Kidney tubule cell (primary cell): Measurements from ENCODE around the gene CARS1.

Source experiments
- DNase-seq: peaks from one replicate; pipeline ENCODE4 v3.0.0-alpha.2; 2018; ENCODE audit warnings: low spot score

CARS1 gene

DNA sequence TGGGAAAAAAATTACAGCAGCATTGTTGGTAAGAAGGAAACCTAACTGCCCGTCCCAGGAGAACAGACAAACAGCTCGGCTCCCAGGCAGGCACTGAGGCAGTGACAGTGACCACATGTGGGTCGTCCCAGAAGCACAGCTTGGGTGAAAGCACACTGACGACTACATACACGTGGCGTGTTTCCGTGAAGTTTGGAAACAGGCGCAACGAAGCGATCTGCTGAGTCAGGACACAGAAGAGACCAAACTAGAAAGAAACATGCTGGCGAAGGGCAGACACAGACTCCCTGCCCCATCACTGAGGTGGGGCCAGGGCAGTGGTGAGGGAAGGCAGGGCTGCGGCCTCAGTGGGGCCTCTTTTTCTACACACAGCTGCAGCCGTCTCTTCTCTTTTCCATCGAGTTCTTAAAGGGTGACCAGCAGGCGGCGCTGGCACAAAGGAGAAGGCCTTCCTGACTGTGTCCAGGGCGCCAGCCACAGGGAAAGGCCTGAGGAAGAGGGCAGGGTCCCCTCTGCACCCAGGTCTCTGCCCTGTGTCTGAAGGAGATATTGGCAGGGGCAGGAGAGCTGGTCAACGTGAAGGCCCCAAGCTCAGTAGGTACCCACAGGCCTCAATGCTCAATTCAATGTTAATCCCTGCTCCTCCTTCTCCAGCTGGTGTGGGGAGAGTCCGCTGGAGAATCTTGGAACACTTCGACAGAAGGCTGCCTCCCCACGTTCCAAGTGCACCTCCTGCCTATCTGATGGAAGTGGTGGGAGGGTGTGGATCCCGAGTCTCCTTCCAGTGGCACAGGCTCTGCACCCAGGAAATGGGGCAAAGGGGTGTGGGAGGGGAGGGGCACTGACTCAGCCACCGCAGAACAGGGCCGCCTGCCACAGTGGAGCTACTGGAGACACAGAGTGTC lies 19.9 kb downstream of the CARS1 start:
- DNase-seq, result peak; percentile 71

DNA sequence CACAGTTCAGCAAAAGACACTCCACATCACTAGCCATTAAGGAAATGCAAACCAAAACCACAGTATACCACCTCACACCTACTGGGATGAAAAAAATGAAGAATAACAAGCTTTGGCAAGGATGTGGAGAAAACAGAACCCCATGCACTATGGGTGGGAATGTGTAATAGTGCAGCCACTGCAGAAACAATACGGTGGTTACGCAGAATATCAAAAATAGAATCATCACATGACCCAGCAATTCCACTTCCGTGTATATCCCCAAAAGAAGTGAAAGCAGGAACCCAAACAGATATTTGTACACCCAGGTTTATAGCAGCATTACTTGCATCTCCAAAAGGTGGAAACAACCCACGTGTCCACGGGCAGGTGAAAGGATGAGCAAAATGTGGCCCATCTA lies 20.8 kb downstream of the CARS1 start:
- DNase-seq, result no peak

DNA sequence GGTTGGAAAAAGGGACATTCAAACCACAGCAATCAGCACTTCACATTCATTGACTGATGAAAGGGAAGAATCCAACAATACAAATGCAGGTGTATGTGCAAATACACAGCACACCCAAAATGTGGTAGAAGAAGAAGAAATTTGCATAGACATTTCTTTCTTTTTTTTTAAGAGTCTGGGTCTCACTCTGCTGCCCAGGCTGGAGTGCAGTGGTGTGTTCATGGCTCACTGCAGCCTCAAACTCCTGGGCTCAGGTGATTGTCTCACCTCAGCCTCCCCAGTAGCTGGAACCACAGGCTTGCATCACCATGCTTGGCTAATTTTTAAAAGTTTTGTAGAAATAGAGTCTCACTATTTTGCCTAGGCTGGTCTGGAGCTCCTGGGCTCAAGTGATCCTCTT lies 21.9 kb downstream of the CARS1 start:
- peak; percentile 19 for DNase-seq

DNA sequence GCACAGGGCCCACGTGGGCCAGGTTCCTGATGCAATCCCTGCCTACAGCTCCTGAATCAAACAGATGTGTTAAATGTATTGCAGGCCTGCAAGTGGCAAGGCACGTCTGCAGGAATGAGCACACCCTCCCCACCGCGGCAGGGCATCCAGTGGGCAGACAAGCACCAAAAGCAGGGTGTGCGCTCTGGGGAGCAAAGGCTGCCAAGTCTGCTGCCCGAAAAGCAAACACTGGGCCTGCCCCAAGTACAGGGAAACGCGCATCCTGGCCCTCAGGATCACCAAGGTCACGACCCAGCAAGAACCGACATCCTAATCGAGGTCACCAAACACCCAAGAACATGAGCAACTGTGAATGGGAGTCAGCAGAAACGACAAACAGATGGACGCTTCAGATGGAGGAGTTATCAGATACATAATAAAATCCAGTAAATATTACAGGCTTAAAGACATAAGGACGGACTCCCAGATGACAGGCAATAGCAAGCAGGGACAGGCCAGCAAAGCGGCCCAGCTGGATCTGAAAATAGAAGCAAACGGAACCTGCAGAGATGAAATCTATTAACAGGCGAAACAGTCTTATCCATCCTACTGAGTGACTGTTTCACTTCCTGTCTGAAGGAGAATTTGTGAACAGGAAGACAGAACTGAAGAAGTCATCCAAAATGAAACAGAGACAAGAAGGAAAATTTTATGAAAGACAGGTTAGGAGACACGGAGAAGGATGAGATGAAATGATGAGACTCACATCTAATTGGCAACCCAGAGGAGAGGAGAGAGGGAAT lies 26.7 kb downstream of the CARS1 start:
- DNase-seq, result no peak

DNA sequence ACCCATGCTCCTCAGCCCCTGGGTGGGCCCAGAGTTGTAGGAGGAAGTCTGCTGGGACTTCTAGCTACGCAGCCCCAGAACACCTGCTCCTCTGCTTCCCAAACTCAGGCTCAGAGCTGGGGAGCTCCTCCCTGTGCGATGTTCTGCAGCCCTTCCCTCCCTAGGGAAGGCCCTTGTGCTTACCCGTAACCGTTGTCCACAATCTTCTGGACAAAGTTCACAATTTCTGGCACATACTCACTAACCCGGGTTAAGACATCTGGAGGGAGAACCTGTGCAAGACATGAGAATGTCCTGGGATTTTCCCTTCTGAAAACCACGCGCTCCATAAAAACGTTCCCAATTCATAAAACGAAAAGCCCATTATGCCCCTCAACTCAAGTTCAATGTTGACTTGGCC lies 28.4 kb downstream of the CARS1 start:
- DNase-seq, result no peak

DNA sequence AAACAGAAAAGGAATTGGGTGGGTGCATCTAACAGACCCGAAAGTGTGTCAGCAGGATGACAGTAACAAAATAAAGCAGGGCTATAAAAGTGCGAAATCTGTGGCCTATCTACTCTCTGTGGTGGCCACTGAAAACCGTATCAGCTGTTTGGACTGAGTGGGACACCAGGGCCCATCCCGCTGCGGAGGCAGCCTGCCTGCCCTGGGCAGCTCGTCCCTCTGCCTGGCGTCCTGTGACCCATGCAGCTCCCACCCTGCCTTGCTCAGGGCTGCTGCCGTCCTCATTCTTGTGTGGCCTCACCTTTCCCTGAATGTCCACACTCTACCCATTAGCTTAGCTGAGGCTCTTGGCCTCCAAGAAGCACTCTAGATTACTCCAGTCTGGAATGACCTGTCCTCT lies 30.4 kb downstream of the CARS1 start:
- no peak for DNase-seq

DNA sequence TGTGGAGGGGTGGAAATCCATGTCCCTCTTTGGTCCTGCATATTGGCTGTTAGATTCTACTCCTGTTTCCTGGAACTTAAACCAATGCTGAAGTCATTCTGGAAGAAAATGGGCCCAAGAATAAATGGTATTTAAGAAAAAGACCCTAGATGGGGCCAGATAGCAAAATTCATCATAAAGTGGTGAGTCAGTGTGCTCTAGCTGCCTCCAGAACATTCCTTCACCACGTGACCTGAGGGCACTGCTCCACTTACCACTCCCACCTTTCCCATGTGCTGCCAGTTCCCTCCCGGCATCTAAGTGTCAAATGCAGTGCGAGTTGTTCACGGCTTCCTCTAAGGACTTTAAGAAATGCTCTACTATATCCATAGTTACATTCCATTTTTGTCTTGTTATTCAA lies 34.2 kb downstream of the CARS1 start:
- DNase-seq, result peak; percentile 55

DNA sequence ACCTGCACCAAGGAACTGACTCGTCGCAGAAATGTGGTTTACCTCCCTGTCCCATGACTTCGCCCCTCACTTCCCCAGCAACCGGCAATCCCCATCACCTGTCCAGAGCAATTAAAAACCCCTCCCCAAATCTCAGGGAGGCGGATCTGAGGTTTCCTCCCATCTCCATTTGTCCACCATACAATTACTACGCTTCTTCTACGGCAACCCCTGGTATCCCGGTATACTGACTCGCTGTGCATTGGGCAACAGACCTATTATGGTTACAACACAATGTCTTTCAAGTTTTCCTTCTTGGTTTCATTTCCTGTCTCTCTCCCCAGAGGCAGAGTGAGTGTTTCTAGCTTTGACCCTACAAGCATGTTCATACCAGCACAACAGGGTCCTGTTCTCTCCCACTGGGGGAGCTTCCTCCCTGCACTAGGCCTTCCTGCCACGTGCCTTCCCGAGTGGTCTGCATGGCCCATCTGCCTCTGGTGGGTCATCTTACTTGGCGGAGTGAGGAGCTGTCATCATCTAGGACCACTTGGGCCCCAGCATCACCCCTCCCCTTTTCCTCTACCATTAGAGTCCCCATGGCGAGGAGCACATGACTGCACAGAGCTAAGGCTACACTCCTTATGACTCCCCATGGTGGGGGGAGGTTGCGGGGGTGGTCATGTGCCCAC lies 34.8 kb downstream of the CARS1 start:
- DNase-seq, result peak; percentile 65

DNA sequence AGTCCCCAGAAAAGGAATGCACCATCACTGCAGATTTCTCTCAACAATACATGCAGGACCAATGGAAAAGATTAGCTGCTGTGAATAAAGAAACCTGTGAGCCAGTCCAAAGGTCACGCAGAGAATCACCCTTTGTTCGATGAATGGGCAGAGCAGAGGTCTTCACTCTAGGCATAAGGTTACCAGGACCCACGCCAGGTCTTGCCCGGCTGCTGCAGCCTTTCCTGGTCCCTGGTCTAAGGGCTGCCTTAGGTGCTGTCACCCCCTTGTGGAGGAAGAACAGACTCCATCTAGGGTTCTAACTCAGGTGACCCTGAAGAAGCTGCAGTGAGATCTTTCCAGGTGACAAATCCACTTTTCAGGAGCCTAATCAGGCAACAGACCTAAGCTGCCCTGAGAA lies 36.1 kb downstream of the CARS1 start:
- DNase-seq, result peak; percentile 65

DNA sequence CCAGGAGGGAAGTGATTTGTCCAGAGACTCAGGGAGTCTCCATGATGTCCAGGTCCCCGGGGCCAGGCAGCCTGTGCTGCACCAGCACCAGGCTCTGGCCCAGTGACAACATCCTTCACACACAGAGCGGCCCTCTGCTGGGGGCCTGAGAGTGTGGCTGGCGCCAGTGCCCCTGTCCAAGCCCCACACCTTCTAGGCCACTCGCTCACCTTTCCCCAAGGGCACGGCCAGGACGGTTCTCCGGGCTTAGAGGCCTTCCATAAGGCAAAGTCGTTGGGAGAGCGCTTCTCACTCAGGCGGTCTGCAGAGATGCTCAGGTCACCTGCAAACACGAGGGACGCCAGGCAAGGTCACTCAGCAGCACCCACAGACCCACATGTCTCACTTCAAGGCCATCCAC lies 37.2 kb downstream of the CARS1 start:
- DNase-seq, result no peak

DNA sequence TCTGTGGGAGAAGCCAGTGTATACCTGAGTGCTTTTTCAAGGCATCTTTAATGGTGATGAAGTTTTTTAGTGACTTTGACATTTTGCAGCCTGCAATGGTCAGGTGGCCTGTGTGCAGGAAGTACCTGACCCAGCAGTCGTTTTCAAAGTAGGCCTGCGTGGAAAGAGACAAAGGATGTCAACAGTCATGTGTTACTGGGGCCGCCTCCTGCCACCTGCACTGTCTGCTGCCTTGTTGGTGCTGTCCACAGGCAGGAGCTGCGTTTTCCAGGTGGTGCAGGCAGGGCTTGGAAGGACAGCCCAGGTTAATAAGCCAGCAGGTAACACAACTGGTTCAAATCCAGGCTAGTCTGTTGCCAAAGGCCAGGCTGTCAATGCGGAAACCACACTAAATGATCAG lies 38.6 kb downstream of the CARS1 start:
- no peak for DNase-seq

DNA sequence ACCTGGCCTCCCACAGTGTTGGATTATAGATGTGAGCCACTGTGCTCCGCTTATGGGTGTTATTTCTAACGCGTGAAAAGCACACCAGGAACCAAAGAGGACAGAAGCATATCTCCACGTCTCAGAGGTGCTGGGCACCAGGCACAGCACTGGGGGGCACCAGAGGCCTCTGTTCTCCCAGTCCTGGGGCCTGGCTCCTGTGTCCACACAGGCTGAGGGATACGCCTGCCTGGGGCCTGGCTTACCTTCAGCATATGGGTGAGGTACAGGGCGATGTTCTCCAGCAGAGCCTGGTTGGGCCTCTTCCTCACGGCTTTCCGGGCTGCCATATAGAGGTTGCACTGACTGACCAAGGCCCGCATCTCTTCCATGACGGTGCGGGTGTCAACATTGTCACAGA lies 40.4 kb downstream of the CARS1 start:
- no peak for DNase-seq

DNA sequence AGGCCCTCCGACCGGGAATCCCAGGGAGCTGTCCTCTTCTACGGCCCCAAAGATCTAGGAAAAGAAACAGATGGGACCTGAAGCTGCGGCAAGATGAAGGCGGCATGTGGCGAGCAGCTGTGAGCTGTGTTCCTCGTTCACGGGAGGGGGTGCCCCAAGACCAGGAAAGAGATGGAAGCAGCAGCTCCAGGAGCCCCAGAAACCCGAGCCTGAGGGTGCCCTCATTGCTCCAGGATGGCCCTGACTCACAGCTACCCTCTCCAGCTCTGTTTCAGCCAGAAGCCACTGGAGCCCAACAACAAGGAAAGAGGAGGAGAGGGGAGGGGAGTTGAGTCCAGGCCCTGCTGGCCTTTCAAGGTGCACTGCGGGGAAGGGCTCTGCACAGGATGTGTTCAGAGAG lies 41.4 kb downstream of the CARS1 start:
- DNase-seq, result no peak

DNA sequence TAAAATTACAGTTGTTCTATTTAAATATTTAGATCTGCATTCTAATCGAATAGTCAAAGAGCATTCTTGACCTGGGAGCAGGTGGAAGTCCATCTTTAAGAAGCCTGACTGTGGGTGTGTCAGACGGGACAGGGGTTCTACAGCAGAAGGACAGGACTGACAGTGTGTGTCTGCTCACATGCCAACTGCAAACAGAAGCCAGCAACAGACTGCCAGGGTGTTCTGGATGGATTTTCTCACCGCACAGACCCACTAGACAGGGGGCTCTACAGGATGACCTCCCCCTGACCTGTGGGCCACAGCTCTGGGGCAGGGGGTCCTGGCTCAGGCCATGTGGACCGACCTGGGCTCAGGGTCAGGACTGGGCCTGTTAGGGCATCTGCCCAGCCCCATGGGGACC lies 42.3 kb downstream of the CARS1 start:
- no peak for DNase-seq

DNA sequence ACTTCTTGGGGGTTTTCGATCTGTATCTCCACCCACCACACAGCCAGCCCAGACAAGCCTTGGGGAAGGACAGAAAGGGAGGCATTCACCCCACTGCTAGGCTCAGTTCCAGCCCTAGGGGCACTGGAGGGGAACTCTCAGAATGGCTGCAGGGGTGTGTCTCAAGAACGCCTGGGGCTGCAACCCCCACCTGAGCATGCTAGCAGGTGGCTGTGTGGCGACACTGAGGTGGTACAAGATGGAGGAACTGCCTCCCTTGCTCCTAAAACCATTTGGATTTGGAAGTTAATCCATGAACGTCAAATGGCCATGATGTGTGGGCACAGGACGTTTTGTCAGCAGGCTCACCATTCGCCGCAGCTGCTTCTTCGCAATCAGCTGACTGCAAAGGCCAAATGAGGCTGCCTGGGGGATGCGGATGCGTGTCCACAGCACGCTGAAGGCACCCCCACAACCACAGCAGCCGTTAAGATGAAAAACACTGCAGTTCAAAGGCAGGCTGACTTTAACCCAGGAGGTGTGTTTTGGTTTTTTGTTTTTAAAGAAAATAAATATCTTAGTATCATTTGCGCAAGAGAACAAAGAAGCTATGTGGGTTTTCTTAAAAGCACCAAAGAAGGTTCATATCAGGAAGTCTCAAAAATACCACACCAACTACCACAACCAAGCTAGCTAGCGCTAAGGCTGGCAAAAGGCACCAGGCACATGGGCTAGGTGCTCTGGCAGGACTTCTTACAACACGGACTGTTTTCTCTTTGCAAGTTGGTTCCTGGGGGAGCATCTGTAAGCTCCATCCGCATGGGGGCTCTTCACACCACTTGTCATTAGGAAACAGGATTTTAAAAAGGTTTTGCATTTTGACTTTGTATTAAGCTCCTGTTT lies 42.9 kb downstream of the CARS1 start:
- no peak for DNase-seq

DNA sequence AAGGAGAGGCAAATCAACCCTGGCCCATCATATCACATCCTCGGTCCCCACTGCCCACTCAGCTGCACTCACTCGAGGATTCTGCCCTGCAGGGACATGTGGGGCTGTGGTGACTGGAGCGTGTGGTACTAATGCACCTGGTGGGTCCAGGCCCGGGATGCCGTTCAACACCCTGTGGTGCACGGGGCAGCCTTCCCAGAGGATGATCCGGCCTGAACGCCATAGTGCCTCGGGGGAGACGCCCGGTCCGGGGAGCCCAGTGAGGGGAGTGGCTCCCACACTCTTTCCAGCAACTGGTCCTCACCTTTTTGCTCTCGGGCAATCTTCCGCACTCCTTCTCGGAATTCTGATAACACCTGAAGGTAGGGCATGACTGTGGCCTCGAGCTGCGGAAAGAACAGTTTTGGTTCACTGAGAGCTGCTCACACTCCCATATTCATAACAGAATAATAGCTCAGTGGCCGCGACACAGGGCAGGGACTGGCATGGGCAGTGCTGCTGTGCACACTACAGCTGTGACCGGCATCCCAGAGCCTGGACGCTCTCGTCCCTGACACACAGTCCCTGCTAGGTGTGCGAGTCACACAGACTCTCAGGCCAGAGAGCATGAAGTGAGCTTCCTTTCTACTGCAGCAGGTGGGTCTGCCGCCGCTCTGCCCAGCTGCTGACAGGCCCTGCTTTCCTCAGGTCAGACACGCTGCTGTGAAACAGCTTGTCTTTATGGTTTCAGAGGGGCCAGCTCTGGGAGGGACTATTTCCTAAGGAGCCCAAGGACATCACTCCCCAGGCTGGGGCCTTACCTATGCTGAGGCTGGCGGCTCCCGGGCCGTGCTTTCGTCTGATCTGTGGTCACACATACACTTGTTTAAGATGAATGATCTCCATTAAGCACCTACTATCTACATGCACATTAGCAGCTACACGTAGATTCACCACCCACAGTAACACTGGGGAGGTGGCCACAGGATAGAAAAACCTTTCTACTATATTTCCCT lies 45.0 kb downstream of the CARS1 start:
- no peak for DNase-seq

DNA sequence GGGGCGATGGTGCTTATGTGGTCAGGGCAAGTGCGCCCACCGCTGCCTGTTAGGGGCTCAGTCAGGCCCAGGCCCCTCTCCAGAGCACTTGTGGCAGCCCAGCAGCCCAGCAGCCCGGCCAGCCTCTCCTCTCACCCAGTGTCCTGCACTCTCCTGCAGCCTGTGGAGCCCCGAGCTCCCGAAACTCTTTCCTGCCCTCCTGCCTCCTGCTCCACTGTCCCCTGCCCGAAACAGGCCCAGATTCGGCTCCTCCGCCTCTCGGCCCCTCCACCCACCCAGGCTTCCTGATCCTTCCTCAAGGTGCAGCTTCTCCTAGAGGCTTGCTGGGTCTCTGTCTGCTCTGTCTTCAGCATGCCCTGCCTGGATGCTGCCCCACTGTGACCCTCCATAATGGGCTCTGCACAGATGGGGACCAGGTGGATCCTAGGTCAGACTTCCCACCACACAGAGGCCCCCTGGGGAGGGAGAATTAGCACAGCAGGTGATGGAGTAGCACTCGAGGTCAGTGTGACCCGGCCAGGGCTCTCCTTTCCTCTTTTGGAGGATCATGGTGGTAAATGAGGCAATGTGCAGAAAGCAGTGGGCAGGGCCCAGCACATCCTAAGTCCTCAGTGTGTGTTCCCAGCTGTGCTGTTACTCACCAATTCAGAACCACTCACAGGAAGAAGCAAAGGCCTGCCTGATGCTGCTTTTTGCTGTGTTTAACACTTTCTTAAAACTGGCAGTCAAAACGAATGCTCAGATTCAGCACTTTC lies 46.5 kb downstream of the CARS1 start:
- DNase-seq, result no peak

DNA sequence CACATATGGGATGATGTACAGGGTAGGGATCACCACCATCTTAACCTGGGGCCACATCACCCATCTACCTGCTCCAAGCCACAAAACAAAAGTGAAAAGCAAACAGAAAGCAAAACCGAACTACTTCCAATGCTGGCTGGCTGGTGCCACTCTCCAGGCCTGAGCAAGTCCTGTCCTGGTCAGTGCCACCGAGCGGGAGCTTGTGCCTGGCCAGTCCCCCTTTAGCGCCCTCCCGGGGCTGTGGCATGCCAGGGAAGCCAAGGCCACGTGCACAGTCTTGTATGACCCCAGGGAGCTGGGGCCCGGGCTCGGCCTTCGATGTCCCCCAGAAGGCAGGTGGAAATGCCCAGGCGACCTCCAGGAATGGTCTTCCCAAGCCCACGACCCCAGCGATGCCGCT lies 47.2 kb downstream of the CARS1 start:
- DNase-seq, result no peak

DNA sequence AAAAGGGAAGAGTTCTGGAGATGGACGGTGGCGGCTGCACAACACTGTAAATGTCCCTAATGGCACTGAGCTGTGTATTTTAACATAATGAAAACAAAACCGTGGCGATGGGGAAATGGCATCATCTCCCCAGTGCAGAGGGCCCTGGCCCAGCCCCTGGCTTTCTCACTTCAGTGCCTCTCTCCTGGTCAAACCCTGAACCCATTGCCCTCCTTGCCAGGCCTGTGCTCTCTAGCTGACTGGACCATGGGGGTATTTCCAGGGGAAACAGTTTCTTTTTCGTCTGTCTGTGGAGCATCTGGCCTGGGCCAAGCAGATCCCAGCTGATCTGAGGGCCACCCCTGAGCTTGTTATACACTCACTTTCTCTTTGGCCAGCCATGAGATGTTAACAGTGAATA lies 47.7 kb downstream of the CARS1 start:
- DNase-seq, result no peak
